ENCODE measurements around the gene COG5. TPM values are rescaled to one million over a fixed set of nuclear protein-coding genes. Genes with fewer than 3 reads are reported as not detected.
"Not testable (repeated sequence)": the region's sequence is repeated elsewhere in the genome, so short reads cannot be mapped to it uniquely, and the experiment has no call there.

Gene COG5
- total RNA-seq, 1 donor from 2014 or later: 29.8 TPM

GRCh38 chr7:107580716-107581383 lies 17.1 kb upstream of the COG5 start:
- no peak for DNase-seq (ENCODE audit: low spot score in 2 of 2)
- no peak for FAIRE-seq

- FAIRE-seq: no peak
These were observed 16.4 kb upstream of the COG5 start, which contains the start of gene BCAP29 for GRCh38 chr7:107579885-107580715. Gene BCAP29 (plus strand): TSS chr7:107580246. CDS start chr7:107580773, 527 bp downstream.

GRCh38 chr7:107579554-107579884 lies 15.8 kb upstream of the COG5 start:
- FAIRE-seq (no peak), DNase-seq (ENCODE audit: low spot score in 2 of 2) (no peak)

More at GRCh38 chr7:107579885-107580715, 16.4 kb upstream of the COG5 start, which contains the start of gene BCAP29:
- peak; percentile 73 to 74 for DNase-seq (ENCODE audit: low spot score in 2 of 2)

GRCh38 chr7:107573537-107573936 lies 9.8 kb upstream of the COG5 start:
- DNase-seq (ENCODE audit: low spot score in 2 of 2) (no peak), FAIRE-seq (peak; percentile 8)

- DNase-seq (ENCODE audit: low spot score in 2 of 2): no peak
- no peak for FAIRE-seq
These were observed 6.6 kb upstream of the COG5 start for GRCh38 chr7:107570298-107570697.

GRCh38 chr7:107564553-107565298 lies 1.0 kb upstream of the COG5 start:
- FAIRE-seq: no peak
- DNase-seq (ENCODE audit: low spot score in 2 of 2): no peak

GRCh38 chr7:107563081-107563774 lies 492 bp downstream of the COG5 start:
- no peak for FAIRE-seq

GRCh38 chr7:107560898-107561516 lies 2.7 kb downstream of the COG5 start:
- no peak for DNase-seq (ENCODE audit: low spot score in 2 of 2)
- no peak for FAIRE-seq

More at GRCh38 chr7:107563081-107563774, 492 bp downstream of the COG5 start:
- DNase-seq (ENCODE audit: low spot score in 2 of 2): peak in 1 of 2 donors; percentile 30

GRCh38 chr7:107559864-107560263 lies 3.9 kb downstream of the COG5 start:
- no peak for DNase-seq (ENCODE audit: low spot score in 2 of 2)
- FAIRE-seq: no peak

GRCh38 chr7:107555893-107556292 lies 7.8 kb downstream of the COG5 start:
- FAIRE-seq (no peak), DNase-seq (ENCODE audit: low spot score in 2 of 2) (no peak)

- FAIRE-seq: no peak
These were observed 11.8 kb downstream of the COG5 start for GRCh38 chr7:107551936-107552335.

GRCh38 chr7:107544848-107545591 lies 18.7 kb downstream of the COG5 start:
- no peak for DNase-seq (ENCODE audit: low spot score in 2 of 2)
- no peak for FAIRE-seq

More at GRCh38 chr7:107551936-107552335, 11.8 kb downstream of the COG5 start:
- DNase-seq (ENCODE audit: low spot score in 2 of 2): no peak

GRCh38 chr7:107543338-107543993 lies 20.3 kb downstream of the COG5 start:
- FAIRE-seq (no peak), DNase-seq (ENCODE audit: low spot score in 2 of 2) (no peak)

- DNase-seq (ENCODE audit: low spot score in 2 of 2) (no peak), FAIRE-seq (no peak)
These were observed 25.7 kb downstream of the COG5 start for GRCh38 chr7:107538001-107538400.

- DNase-seq (ENCODE audit: low spot score in 2 of 2); FAIRE-seq: not testable (repeated sequence)
These were observed 26.5 kb downstream of the COG5 start for GRCh38 chr7:107537228-107537627.

- no peak for DNase-seq (ENCODE audit: low spot score in 2 of 2)
- no peak for FAIRE-seq
These were observed 29.6 kb downstream of the COG5 start for GRCh38 chr7:107534139-107534538.

- FAIRE-seq: no peak
These were observed 33.0 kb downstream of the COG5 start for GRCh38 chr7:107530751-107531150.

GRCh38 chr7:107528461-107528860 lies 35.3 kb downstream of the COG5 start:
- DNase-seq (ENCODE audit: low spot score in 2 of 2) (no peak), FAIRE-seq (no peak)

More at GRCh38 chr7:107530751-107531150, 33.0 kb downstream of the COG5 start:
- no peak for DNase-seq (ENCODE audit: low spot score in 2 of 2)

- DNase-seq (ENCODE audit: low spot score in 2 of 2) (no peak), FAIRE-seq (no peak)
These were observed 36.5 kb downstream of the COG5 start for GRCh38 chr7:107527196-107527595.
